Astrocyte of the cerebellum (primary cell): ENCODE results near the gene CHPF.

Experiments
- DNase-seq: peaks from one replicate; pipeline ENCODE4 v3.0.0-alpha.2; 2011; ENCODE audit warnings: low read depth
- H3K4me3 ChIP-seq: 2 replicates; pipeline ENCODE4 v1.5.1; 2011; ENCODE audit warnings: mild to moderate bottlenecking, low read depth, low read length, moderate library complexity
- in situ Hi-C: cut with HindIII; loops from 2 replicates; pipeline ENCODE4 v1.10.0; 2017; ENCODE audit warnings: low sequenced_read_pairs
- TF ChIP-seq, protein P1 (sequence below): IDR thresholded peaks from 2 replicates; pipeline ENCODE4 v1.5.1; 2012; ENCODE audit warnings: low read length, low read depth, moderate library complexity, mild to moderate bottlenecking; ENCODE audit errors: missing control alignments

Gene CHPF

DNA sequence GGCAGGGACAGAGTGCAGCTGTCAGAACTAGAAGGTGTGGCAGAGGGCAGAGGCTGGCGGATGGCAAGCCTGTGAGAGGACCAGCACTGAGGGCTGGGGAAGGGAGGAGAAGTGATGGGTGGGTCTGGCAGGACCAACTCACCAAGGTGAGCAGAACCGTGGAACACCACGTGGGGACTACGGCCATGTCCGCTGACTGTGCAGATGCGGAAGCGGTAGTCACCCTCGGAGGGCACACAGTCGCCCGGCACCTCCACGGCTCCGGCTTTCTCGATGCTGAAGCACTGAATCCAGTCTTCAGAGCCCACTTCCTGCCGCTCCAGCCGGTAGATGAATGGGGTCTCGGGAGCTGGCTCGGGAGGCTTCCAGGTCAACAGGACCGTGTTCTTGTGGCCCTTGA is 23.5 kb upstream of the CHPF start:
- H3K4me3 ChIP-seq, result no peak overlapping the region
- TF ChIP-seq, protein P1, sequence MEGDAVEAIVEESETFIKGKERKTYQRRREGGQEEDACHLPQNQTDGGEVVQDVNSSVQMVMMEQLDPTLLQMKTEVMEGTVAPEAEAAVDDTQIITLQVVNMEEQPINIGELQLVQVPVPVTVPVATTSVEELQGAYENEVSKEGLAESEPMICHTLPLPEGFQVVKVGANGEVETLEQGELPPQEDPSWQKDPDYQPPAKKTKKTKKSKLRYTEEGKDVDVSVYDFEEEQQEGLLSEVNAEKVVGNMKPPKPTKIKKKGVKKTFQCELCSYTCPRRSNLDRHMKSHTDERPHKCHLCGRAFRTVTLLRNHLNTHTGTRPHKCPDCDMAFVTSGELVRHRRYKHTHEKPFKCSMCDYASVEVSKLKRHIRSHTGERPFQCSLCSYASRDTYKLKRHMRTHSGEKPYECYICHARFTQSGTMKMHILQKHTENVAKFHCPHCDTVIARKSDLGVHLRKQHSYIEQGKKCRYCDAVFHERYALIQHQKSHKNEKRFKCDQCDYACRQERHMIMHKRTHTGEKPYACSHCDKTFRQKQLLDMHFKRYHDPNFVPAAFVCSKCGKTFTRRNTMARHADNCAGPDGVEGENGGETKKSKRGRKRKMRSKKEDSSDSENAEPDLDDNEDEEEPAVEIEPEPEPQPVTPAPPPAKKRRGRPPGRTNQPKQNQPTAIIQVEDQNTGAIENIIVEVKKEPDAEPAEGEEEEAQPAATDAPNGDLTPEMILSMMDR, result no peak
- no peak for DNase-seq
- in situ Hi-C loops, result no loop called here

DNA sequence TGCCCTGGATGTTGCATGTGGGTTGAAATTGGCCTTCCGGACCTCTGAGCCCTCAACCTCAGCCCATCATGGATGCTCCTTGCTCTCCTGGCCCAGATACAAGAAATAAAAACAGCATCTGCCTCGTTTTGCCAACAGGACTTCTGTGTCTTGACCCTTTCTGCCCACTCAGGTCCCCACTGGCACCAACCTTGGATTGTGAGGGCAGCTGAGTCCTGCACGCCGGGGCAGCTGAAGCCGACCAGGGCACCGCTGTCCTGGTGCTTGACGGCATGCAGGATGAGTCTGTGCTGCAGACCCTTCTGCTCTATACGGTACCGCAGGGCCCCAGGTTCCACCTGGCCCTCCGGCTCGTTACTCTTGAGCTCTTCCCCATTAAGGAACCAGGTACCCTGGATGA is 23.0 kb upstream of the CHPF start:
- TF ChIP-seq, protein P1, result no peak
- in situ Hi-C loops, result no loop called here
- H3K4me3 ChIP-seq, result no peak overlapping the region
- DNase-seq, result no peak

DNA sequence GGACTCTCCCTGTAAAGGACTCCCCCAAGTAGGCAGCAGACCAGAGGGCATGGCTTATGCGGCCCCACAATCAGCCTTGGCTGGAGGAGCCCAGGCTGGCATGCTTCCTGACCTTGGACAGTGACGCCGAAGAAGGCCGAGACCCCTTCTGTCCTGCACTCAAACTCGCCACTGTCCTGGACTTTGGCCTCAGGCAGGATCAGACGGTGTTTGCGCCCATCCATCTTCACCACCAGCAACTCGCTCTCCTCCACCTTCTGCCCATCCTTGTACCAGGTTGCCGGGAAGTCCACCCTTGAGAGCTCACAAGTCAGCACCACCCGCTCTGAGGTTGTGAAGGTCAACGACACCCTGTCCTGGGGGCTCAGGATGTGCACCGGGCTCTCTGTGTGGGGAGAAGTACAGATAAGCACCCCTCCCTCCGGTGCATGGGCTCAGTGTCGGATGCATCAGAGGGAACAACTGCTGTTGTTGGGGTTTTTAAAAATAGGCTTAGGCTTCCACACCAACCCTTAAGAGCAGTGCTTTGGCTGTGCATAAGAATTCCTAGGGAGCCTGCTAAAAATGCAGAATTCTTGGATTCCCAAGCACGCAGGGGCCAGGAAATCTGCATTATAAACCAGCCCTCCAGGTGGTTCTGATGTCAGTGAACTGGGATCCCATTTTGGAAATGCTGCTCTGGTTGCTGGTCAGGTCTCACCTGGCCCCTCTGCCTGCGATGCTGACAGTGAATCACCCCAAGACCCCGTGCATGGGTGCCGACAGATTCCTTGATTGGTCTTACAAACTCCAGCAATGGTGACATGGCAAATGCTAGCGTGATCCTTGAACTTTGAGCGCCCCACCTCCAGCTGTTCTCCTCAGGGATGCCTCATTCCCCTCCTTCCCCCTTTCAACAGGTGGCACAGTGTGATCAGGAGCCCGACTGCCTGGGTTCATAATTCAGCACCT is 21.8 kb upstream of the CHPF start:
- no peak overlapping the region for H3K4me3 ChIP-seq
- no peak for DNase-seq
- TF ChIP-seq, protein P1, result no peak
- in situ Hi-C loops, result no loop called here

DNA sequence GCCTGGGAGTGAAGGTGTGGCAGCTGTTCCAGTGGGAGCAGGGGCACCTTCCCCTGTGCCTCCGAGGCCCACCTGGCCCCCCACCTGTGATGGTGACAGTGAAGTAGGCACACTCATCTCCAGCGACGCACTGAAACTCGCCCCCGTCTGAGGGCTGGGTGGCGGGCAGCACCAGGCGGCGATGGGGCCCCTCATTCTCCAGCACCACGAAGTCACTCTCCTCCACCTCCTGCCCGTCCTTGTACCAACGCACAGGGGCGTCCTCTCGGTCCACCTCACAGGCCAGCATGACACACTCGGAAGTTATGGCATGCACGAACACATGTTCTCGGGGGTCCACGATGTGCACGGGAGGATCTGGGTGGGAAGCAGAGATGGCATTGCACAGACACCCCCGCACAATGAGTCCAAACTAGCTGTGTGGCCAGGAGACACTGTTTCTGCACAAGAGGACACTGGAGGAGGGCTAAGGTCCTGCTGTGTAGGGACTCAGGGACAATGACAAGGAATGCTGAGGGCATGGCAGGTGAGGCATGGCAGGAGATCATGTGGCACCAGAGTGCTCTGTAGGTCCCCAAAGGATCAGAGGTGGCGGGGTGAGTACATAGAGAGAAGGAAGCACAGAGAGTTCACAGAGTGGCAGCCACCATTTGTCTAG is 19.8 kb upstream of the CHPF start:
- DNase-seq, result no peak
- TF ChIP-seq, protein P1, result no peak
- in situ Hi-C loops, result no loop called here
- H3K4me3 ChIP-seq, result no peak overlapping the region

DNA sequence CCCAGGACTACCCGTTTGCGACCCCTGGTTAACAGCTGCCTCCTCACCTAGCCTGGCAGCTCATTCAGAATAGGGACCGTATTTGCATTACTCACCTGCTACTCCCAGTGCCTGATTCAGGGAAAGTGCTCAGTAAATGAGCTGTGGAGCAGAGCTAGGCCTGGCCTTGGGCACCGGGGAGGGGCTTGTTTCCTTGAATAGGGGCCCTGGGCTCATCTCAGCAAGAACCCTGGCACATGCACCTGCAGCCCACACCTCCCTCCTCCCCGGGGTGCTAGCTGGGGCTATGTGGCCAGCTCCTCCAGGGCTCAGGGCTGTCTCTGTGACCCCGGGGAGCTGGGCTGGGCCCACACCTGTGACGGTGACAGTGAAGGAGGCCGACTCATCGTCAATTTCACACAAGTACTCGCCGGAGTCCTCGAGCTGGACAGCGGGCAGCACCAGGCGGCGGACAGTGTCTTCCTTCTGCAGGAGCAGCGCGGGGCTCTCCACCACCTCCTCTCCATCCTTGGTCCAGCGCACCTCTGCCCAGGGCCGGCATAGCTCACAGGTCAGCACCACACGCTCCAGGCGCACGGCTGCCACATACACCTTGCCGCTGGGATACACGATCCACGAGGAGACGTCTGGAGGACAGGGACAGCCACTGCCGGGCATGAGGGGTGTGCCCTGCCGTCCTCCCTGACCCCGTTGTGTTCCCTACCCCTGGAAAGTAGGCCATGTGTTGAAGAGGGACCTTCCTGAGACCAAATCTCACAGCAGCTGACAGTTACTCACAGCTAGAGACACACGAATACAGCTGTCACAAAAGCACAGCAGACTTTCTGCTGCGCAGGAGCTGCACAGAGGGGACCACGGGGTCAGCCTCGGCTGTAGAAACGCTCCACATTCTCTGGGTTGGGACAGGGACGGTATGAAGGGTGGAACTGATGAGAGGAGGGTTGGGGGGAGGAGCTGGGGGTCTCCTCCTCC is 18.7 kb upstream of the CHPF start:
- TF ChIP-seq, protein P1, result no peak
- in situ Hi-C loops, result no loop called here
- DNase-seq, result no peak
- H3K4me3 ChIP-seq, result no peak overlapping the region
